Panc1 (cell line): ENCODE results near the gene SEC31A.

Source experiments
- SIN3A ChIP-seq: IDR thresholded peaks from 2 replicates; pipeline ENCODE4 v1.6.1; 2012; ENCODE audit warnings: low read depth, mild to moderate bottlenecking, low read length, moderate library complexity, borderline replicate concordance; ENCODE audit not compliant: insufficient read depth
- TF ChIP-seq, protein P1 (sequence below): fragments of 450-650 bp; IDR thresholded peaks from 2 replicates; pipeline ENCODE4 v1.5.1; 2017; ENCODE audit warnings: mild to moderate bottlenecking

DNA sequence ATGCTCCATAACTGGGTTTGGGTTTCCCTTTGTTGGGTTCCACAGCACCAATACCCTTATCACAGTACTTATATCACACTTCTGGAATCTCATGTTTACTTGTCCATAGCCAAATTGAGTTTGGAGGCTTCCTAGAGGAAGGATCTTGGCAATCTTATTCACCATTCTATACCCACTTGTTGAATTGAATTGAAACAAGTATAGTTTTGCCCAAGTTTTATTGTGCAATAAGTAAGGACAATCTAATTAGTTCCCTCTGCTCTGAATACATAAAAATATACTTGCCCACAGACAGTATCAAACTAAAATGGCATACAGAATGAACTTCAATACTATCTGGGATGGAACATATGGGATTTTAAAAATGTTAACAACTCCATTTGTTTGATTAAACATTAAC lies 40.3 kb downstream of the SEC31A start:
- TF ChIP-seq SIN3A: no peak
- TF ChIP-seq, protein P1, sequence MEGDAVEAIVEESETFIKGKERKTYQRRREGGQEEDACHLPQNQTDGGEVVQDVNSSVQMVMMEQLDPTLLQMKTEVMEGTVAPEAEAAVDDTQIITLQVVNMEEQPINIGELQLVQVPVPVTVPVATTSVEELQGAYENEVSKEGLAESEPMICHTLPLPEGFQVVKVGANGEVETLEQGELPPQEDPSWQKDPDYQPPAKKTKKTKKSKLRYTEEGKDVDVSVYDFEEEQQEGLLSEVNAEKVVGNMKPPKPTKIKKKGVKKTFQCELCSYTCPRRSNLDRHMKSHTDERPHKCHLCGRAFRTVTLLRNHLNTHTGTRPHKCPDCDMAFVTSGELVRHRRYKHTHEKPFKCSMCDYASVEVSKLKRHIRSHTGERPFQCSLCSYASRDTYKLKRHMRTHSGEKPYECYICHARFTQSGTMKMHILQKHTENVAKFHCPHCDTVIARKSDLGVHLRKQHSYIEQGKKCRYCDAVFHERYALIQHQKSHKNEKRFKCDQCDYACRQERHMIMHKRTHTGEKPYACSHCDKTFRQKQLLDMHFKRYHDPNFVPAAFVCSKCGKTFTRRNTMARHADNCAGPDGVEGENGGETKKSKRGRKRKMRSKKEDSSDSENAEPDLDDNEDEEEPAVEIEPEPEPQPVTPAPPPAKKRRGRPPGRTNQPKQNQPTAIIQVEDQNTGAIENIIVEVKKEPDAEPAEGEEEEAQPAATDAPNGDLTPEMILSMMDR: no peak
